ENCODE measurements around the gene BTAF1. TPM values are rescaled to one million over a fixed set of nuclear protein-coding genes. Genes with fewer than 3 reads are reported as not detected.

The BTAF1 gene
- total RNA-seq, 1 donor from 2014 or later: 90.6 TPM

GRCh38 chr10:91908337-91909116 is 15.0 kb upstream of the BTAF1 start:
- peak; percentile 67 for DNase-seq

GRCh38 chr10:91909117-91909677 is 14.4 kb upstream of the BTAF1 start, which contains the start of gene FGFBP3:
FGFBP3 (minus strand) TSS chr10:91909486; CDS start chr10:91908969, 517 bp downstream.
- no peak for DNase-seq

- DNase-seq: no peak
These were observed 13.1 kb upstream of the BTAF1 start for GRCh38 chr10:91910467-91910866.

- DNase-seq: no peak
These were observed 3.9 kb upstream of the BTAF1 start for GRCh38 chr10:91919651-91920050.

- DNase-seq: no peak
These were observed 847 bp downstream of the BTAF1 start for GRCh38 chr10:91924212-91925021.

- no peak for DNase-seq
These were observed 1.4 kb downstream of the BTAF1 start for GRCh38 chr10:91925022-91925320.

- DNase-seq: no peak
These were observed 7.4 kb downstream of the BTAF1 start for GRCh38 chr10:91930939-91931338.

- DNase-seq: no peak
These were observed 8.1 kb downstream of the BTAF1 start for GRCh38 chr10:91931526-91932190.

GRCh38 chr10:91932737-91933136 is 9.2 kb downstream of the BTAF1 start:
- no peak for DNase-seq

- no peak for DNase-seq
These were observed 12.3 kb downstream of the BTAF1 start for GRCh38 chr10:91935886-91936285.

GRCh38 chr10:91939653-91940052 is 16.1 kb downstream of the BTAF1 start:
- no peak for DNase-seq

- no peak for DNase-seq
These were observed 17.9 kb downstream of the BTAF1 start for GRCh38 chr10:91941426-91941825.

- DNase-seq: no peak
These were observed 21.5 kb downstream of the BTAF1 start for GRCh38 chr10:91944880-91945630.

GRCh38 chr10:91953600-91954160 is 30.1 kb downstream of the BTAF1 start:
- no peak for DNase-seq

GRCh38 chr10:91955114-91955513 is 31.5 kb downstream of the BTAF1 start:
- DNase-seq: no peak

GRCh38 chr10:91957091-91957490 is 33.5 kb downstream of the BTAF1 start:
- no peak for DNase-seq

- no peak for DNase-seq
These were observed 45.7 kb downstream of the BTAF1 start for GRCh38 chr10:91969297-91969696.

- no peak for DNase-seq
These were observed 51.4 kb downstream of the BTAF1 start for GRCh38 chr10:91974960-91975359.

GRCh38 chr10:91975438-91975837 is 51.9 kb downstream of the BTAF1 start:
- DNase-seq: no peak

- no peak for DNase-seq
These were observed 52.9 kb downstream of the BTAF1 start for GRCh38 chr10:91976317-91977051.

GRCh38 chr10:91977491-91977890 is 53.9 kb downstream of the BTAF1 start:
- no peak for DNase-seq

All from occipital lobe (tissue), 2 donors.